BJ (cell line): ENCODE measurements around the gene PATZ1. TPM values are rescaled to one million over a fixed set of nuclear protein-coding genes. Genes with fewer than 3 reads are reported as not detected.
"Not testable (repeated sequence)": the region's sequence is repeated elsewhere in the genome, so short reads cannot be mapped to it uniquely, and the experiment has no call there.

Experiments used
- CTCF ChIA-PET: fragments of 350-600 bp; formaldehyde crosslinking; extraction: SDS; loops from one replicate; lab custom pipeline; 2021; ENCODE audit warnings: antibody characterized with exemption, inconsistent platforms; lab: Yijun Ruan, JAX
- POLR2A ChIA-PET: fragments of 300-600 bp; sonication (Branson Sonifier 250); formaldehyde crosslinking; extraction: SDS; loops from one replicate; lab custom pipeline; 2021; ENCODE audit warnings: antibody characterized with exemption; lab: Charles Lee
- DNase-seq: peaks from one replicate; pipeline ENCODE4 v3.0.0-alpha.2; 2011; ENCODE audit warnings: low read depth
- H3K27me3 ChIP-seq: 2 replicates; pipeline ENCODE4 v1.6.0; 2011; ENCODE audit warnings: low read length; ENCODE audit not compliant: control insufficient read depth, insufficient read depth
- H3K36me3 ChIP-seq: 2 replicates; pipeline ENCODE4 v1.5.1; 2011; ENCODE audit warnings: low read length; ENCODE audit not compliant: control insufficient read depth, insufficient read depth
- H3K4me3 ChIP-seq: 2 replicates; pipeline ENCODE4 v1.5.1; 2011; ENCODE audit warnings: low read depth, mild to moderate bottlenecking, control low read depth, low read length
- polyA plus RNA-seq: library from polyadenylated mRNA; depleted of rRNA; stranded (reverse); fragments of >200 nt; gene quantifications from 2 replicates; pipeline ENCODE4 v1.2.3, GENCODE V29; 2011
- TF ChIP-seq, protein P1 (sequence below): IDR thresholded peaks from 2 replicates; pipeline ENCODE4 v1.5.1; 2011; ENCODE audit warnings: low read depth, mild to moderate bottlenecking, control low read depth, inconsistent platforms, low read length, moderate library complexity; ENCODE audit not compliant: insufficient read depth

PATZ1 gene
- polyA plus RNA-seq, 1 experiment = 10.1 TPM

DNA sequence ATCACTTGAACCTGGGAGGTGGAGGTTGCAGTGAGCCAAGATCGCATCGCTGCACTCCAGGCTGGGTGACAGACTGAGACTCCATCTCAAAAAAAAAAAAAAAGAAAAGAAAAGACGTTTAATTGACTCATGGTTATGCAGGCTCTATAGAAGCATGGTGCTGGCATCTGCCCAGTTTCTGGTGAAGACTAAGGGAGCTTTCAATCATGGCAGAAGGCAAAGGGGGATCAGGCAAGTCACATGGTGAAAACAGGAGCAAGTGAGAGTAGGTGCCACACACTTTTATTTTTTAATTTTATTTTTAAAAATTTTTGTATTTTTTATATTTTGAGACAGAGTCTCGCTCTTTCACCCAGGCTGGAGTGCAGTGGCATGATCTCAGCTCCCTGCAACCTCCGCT lies 8.4 kb upstream of the PATZ1 start:
- CTCF ChIA-PET = no interaction called here

DNA sequence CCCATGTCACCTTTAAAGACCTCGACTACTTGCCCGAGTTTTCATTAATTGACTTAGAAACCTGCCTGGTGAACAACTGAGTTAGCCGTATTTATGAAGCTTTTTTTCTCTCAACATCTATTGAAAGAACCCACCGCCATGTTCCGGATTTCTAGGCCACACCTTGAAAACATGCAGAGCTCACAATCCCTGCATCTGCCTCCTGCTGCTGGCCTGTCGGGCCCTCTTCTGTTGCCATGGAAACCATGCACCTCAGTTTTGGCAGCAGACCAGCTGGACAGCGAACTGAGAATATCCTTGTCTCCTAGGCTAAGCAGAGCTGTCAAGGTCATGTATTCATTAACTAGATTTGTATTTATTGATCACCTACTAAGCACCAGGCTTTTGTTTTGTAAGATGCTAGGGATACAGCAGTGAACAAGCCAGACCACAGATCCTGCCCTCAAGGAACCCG lies 4.3 kb upstream of the PATZ1 start:
- TF ChIP-seq, protein P1, sequence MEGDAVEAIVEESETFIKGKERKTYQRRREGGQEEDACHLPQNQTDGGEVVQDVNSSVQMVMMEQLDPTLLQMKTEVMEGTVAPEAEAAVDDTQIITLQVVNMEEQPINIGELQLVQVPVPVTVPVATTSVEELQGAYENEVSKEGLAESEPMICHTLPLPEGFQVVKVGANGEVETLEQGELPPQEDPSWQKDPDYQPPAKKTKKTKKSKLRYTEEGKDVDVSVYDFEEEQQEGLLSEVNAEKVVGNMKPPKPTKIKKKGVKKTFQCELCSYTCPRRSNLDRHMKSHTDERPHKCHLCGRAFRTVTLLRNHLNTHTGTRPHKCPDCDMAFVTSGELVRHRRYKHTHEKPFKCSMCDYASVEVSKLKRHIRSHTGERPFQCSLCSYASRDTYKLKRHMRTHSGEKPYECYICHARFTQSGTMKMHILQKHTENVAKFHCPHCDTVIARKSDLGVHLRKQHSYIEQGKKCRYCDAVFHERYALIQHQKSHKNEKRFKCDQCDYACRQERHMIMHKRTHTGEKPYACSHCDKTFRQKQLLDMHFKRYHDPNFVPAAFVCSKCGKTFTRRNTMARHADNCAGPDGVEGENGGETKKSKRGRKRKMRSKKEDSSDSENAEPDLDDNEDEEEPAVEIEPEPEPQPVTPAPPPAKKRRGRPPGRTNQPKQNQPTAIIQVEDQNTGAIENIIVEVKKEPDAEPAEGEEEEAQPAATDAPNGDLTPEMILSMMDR = no peak
- POLR2A ChIA-PET = no interaction called here
- no peaks in the 10 kb centered on the region for H3K27me3 ChIP-seq
- CTCF ChIA-PET = no interaction called here
- no peak overlapping the region for H3K4me3 ChIP-seq
- no peak for DNase-seq
- no peaks in the 10 kb centered on the region for H3K36me3 ChIP-seq

More for the DNA sequence above, 8.4 kb upstream of the PATZ1 start:
- POLR2A ChIA-PET = no interaction called here
- TF ChIP-seq, protein P1 = no peak
- Histone ChIP-seq H3K4me3 (no peak overlapping the region), H3K36me3 (no peaks in the 10 kb centered on the region), H3K27me3 (no peaks in the 10 kb centered on the region; the same call in 1 of the 2 replicates)
- no peak for DNase-seq

DNA sequence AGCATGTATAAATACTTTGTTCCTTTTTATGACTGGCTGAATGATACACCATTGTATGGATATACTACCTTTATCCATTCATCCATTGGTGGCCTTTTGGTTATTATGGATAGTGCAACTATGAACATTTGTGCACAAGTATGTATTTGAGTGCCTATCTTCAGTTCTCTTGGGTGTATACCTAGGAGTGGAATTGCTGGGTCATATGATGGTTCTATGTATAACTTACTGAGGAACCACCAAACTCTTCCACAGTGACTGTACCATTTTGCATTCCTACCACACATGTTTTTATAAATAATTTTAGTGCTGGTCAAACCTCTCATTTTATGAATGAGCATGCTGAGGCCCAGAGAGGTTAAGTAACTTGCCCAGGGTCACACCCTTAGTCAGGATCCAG lies 3.8 kb upstream of the PATZ1 start:
- no peak for DNase-seq
- TF ChIP-seq, protein P1 = no peak
- H3K4me3 ChIP-seq = no peak overlapping the region
- H3K27me3 ChIP-seq = no peaks in the 10 kb centered on the region
- ChIA-PET CTCF (no interaction called here), POLR2A (no interaction called here)
- no peaks in the 10 kb centered on the region for H3K36me3 ChIP-seq

DNA sequence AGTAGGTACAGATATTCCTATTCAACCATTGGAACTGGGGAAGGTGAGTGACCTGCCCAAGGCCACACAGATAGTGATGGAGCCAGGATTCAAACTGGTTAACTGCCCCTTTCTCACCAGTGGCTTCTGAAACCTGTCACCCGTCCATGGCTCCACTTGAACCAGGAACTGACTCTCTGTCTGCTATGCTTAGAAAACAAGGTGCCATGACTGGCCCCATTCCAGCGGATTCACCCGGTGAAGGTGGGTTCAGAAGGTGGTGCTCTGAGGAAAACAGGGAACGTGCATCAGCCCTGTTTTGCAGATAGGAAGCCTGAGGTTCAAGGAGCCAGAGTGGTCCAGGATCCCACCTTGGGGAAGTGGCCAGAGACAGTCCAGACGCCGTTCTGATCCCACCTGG lies 2.6 kb upstream of the PATZ1 start:
- no peak for DNase-seq
- TF ChIP-seq, protein P1 = no peak
- H3K36me3 ChIP-seq = peaks cover 1% of the 10 kb centered on the region; the same call in 1 of the 2 replicates
- H3K4me3 ChIP-seq = no peak overlapping the region
- ChIA-PET POLR2A (no interaction called here), CTCF (no interaction called here)
- no peaks in the 10 kb centered on the region for H3K27me3 ChIP-seq

DNA sequence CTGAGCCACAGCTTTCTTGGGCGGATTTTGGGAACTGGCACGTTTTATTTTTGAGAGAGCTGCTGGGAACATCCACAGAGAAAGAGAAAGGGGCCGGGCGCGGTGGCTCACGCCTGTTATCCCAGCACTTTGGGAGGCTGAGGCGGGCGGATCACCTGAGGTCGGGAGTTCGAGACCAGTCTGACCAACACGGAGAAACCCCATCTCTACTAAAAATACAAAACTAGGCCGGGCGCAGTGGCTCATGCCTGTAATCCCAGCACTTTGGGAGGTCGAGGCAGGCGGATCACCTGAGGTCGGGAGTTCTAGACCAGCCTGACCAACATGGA lies 1.8 kb upstream of the PATZ1 start:
- H3K36me3 ChIP-seq, DNase-seq, H3K4me3 ChIP-seq, POLR2A ChIA-PET, CTCF ChIA-PET, H3K27me3 ChIP-seq: not testable (repeated sequence)
